B cell (primary cell): ENCODE measurements around the gene PCDH9. TPM values are rescaled to one million over a fixed set of nuclear protein-coding genes. Genes with fewer than 3 reads are reported as not detected.
A peak's percentile ranks its signal among the peaks of the same experiment; 100 is the strongest.

Source experiments
- ATAC-seq: fragments of 200-7000 bp; cut with Tn5 transposase; one replicate; pipeline ENCODE4 v1.10.0; 2021; ENCODE audit warnings: low read depth, mild to moderate bottlenecking, moderate number of reproducible peaks, moderate library complexity
- CTCF ChIA-PET: fragments of 350-600 bp; sonication (Branson Sonifier 250); formaldehyde crosslinking; loops from one replicate; lab custom pipeline; 2021; ENCODE audit warnings: antibody characterized with exemption, inconsistent platforms; lab: Charles Lee
- POLR2A ChIA-PET: fragments of 350-600 bp; sonication (Branson Sonifier 250); formaldehyde crosslinking; loops from one replicate; lab custom pipeline; 2021; ENCODE audit warnings: antibody characterized with exemption; lab: Charles Lee
- DNase-seq: peaks from one replicate; pipeline ENCODE4 v3.0.0; 2013
- H2AFZ ChIP-seq: 2 replicates; pipeline ENCODE4 v1.6.1; 2012; ENCODE audit warnings: mild to moderate bottlenecking, low read depth, low read length; ENCODE audit not compliant: insufficient read depth, poor library complexity, severe bottlenecking
- H3K27ac ChIP-seq, 2 donors: 1 replicate in 1 of 2; 2 replicates in 1 of 2; pipeline ENCODE4 v1.5.1; 2012 to 2013; ENCODE audit warnings: low read length in 2 of 2, mild to moderate bottlenecking in 2 of 2, moderate library complexity in 1 of 2
- H3K27me3 ChIP-seq, 4 experiments: fragments of 200-600 bp in 1 of 4; sonication (generic) in 1 of 4; replicated peaks in 1 of 4; 1 replicate in 2 of 4; 2 replicates in 2 of 4; pipeline versions ENCODE4 v1.6.1 to v1.7.0; 2013 to 2016; ENCODE audit warnings: low read length in 3 of 4, mild to moderate bottlenecking in 2 of 4, mixed read lengths in 1 of 4, moderate library complexity in 1 of 4; ENCODE audit not compliant: insufficient read depth in 4 of 4, control insufficient read depth in 3 of 4; ENCODE audit errors: control extremely low read depth in 1 of 4
- H3K36me3 ChIP-seq, 2 experiments: replicated peaks in 1 of 2; 1 replicate in 1 of 2; 2 replicates in 1 of 2; pipeline versions ENCODE4 v1.6.1 to v1.7.1; 2013; ENCODE audit warnings: low read length in 1 of 2; ENCODE audit not compliant: insufficient read depth in 2 of 2, control insufficient read depth in 1 of 2; ENCODE audit errors: control extremely low read depth in 1 of 2, extremely low read depth in 1 of 2
- H3K4me1 ChIP-seq, 2 donors: fragments of 200-600 bp in 1 of 2; sonication (generic) in 1 of 2; 1 replicate in 1 of 2; 2 replicates in 1 of 2; pipeline versions ENCODE4 v1.5.1 to v1.6.1; 2013 to 2017; ENCODE audit warnings: low read length in 2 of 2; ENCODE audit not compliant: control insufficient read depth in 2 of 2, insufficient read depth in 2 of 2
- H3K4me2 ChIP-seq: replicated peaks from 2 replicates; pipeline ENCODE3; 2012; ENCODE audit warnings: mild to moderate bottlenecking, low read depth, low read length; ENCODE audit not compliant: poor library complexity, severe bottlenecking
- H3K4me3 ChIP-seq, 5 experiments: fragments of 200-600 bp in 1 of 5; sonication (generic) in 1 of 5; 1 replicate in 3 of 5; 2 replicates in 2 of 5; pipeline versions ENCODE4 v1.5.1 to v1.7.0; 2011 to 2016; ENCODE audit warnings: low read length in 4 of 5, mild to moderate bottlenecking in 4 of 5, low read depth in 2 of 5, control low read depth in 1 of 5, moderate library complexity in 1 of 5; ENCODE audit not compliant: insufficient read depth in 1 of 5; ENCODE audit errors: control extremely low read depth in 1 of 5, extremely low read depth in 1 of 5
- H3K79me2 ChIP-seq: fragments of 200-600 bp; sonication (generic); one replicate; pipeline ENCODE4 v1.6.0; 2016; ENCODE audit warnings: low read length; ENCODE audit not compliant: control insufficient read depth, insufficient read depth
- H3K9ac ChIP-seq: fragments of 200-600 bp; sonication (generic); 2 replicates; pipeline ENCODE4 v1.6.1; 2017; ENCODE audit warnings: mild to moderate bottlenecking, low read length, moderate library complexity
- H3K9me3 ChIP-seq, 3 donors: one replicate each; pipeline versions ENCODE4 v1.6.1 to v1.7.1; 2013; ENCODE audit warnings: low read length in 2 of 3; ENCODE audit not compliant: control insufficient read depth in 2 of 3, insufficient read depth in 1 of 3; ENCODE audit errors: control extremely low read depth in 1 of 3
- H4K20me1 ChIP-seq: 2 replicates; pipeline ENCODE4 v1.6.0; 2012; ENCODE audit warnings: mild to moderate bottlenecking, low read length; ENCODE audit not compliant: insufficient read depth, control insufficient read depth, poor library complexity, severe bottlenecking
- H3K27ac Mint-ChIP-seq: one replicate; pipeline ENCODE4 v1.8.0; 2021; ENCODE audit warnings: mixed read lengths
- H3K27me3 Mint-ChIP-seq: one replicate; pipeline ENCODE4 v1.8.0; 2021; ENCODE audit warnings: mixed read lengths
- H3K4me1 Mint-ChIP-seq: one replicate; pipeline ENCODE4 v1.8.0; 2021; ENCODE audit warnings: mixed read lengths
- H3K4me3 Mint-ChIP-seq: one replicate; pipeline ENCODE4 v1.8.0; 2021; ENCODE audit warnings: mixed read lengths
- H3K9me3 Mint-ChIP-seq: one replicate; pipeline ENCODE4 v1.8.0; 2022; ENCODE audit warnings: mixed read lengths; ENCODE audit not compliant: insufficient read depth
- CTCF ChIP-seq: fragments of 200-600 bp; IDR thresholded peaks from one replicate; pipeline ENCODE4 v1.8.0; 2022; ENCODE audit warnings: antibody characterized with exemption, mild to moderate bottlenecking
- EZH2 ChIP-seq: IDR thresholded peaks from 2 replicates; pipeline ENCODE4 v1.6.1; 2012; ENCODE audit warnings: borderline replicate concordance, low read depth, mild to moderate bottlenecking, moderate library complexity, low read length; ENCODE audit not compliant: insufficient read depth, poor library complexity, severe bottlenecking
- WGBS: methylation state at CpG from one replicate; pipeline ENCODE4 v1.1.5; 2013; ENCODE audit warnings: missing lambda C conversion rate; ENCODE audit not compliant: insufficient coverage; 5-methylcytosine and 5-hydroxymethylcytosine counted together
- intact Hi-C: fragments of 100-400 bp; cut with micrococcal nuclease; formaldehyde crosslinking; loops from one replicate; pipeline ENCODE4 v1.10.0; 2022
- polyA plus RNA-seq: library from polyadenylated mRNA; depleted of rRNA; stranded (reverse); fragments of >200 nt; gene quantifications from 2 replicates; pipeline ENCODE4 v1.2.3, GENCODE V29; 2012
- total RNA-seq, 2 donors: library from RNA; stranded (reverse); fragments of 120-200 nt in 1 of 2; gene quantifications; 1 replicate in 1 of 2; 2 replicates in 1 of 2; pipeline versions ENCODE4 v1.2.3 to v1.2.4, GENCODE V29; 2013 to 2022

Gene PCDH9
- total and polyA plus RNA-seq, 2 donors (not counting 1 experiment from before 2014, with no cell fraction given): 13.1 to 21.8 TPM

GRCh38 chr13:66803013-66803807 lies 426.9 kb downstream of the PCDH9 start:
- H3K4me1 Mint-ChIP-seq: no peaks in the 10 kb centered on the region
- ChIA-PET POLR2A (no interaction called here), CTCF (no interaction called here)
- H3K27me3 Mint-ChIP-seq: no peaks in the 10 kb centered on the region
- Histone ChIP-seq H3K27me3 (no peaks in the 10 kb centered on the region), H4K20me1 (no peaks in the 10 kb centered on the region), H2AFZ (no peak overlapping the region), H3K9ac (no peak overlapping the region), H3K79me2 (no peaks in the 10 kb centered on the region), H3K36me3 (no peaks in the 10 kb centered on the region), H3K4me3 (no peak overlapping the region), H3K27ac (no peak overlapping the region), H3K4me2 (no peak overlapping the region), H3K9me3 (no peaks in the 10 kb centered on the region), H3K4me1 (no peaks in the 10 kb centered on the region)
- WGBS: 73% methylated on average over 2 of the region's 5 CpGs
- TF ChIP-seq EZH2 (no peak), CTCF (no peak)
- H3K4me3 Mint-ChIP-seq: no peak overlapping the region
- no peaks in the 10 kb centered on the region for H3K9me3 Mint-ChIP-seq
- intact Hi-C loops: no loop called here
- ATAC-seq: no peak
- H3K27ac Mint-ChIP-seq: no peak overlapping the region
- no peak for DNase-seq

GRCh38 chr13:66795636-66796035 lies 434.5 kb downstream of the PCDH9 start:
- POLR2A ChIA-PET: no interaction called here
- H3K79me2 ChIP-seq: no peaks in the 10 kb centered on the region
- H2AFZ ChIP-seq: no peak overlapping the region
- H3K4me1 ChIP-seq: peaks cover 6 to 9% of the 10 kb centered on the region in 2 donors
- CTCF ChIA-PET: no interaction called here
- H3K9ac ChIP-seq: no peak overlapping the region
- DNase-seq (no peak), ATAC-seq (no peak)
- no peaks in the 10 kb centered on the region for H3K36me3 ChIP-seq
- Mint-ChIP-seq H3K27ac (peak overlapping the region; percentile 46), H3K9me3 (no peaks in the 10 kb centered on the region), H3K4me3 (no peak overlapping the region), H3K27me3 (no peaks in the 10 kb centered on the region), H3K4me1 (peaks cover 12% of the 10 kb centered on the region)
- H3K9me3 ChIP-seq: peaks cover 0 to 1% (median 0%) of the 10 kb centered on the region in 3 donors
- no peaks in the 10 kb centered on the region for H4K20me1 ChIP-seq
- intact Hi-C loops: no loop called here
- TF ChIP-seq CTCF (no peak), EZH2 (no peak)
- H3K27ac ChIP-seq: no peak overlapping the region
- 83% methylated on average over 1 of the region's 2 CpGs for WGBS
- no peak overlapping the region for H3K4me3 ChIP-seq
- no peak overlapping the region for H3K4me2 ChIP-seq
- no peaks in the 10 kb centered on the region for H3K27me3 ChIP-seq
